GM12878 (cell line): ENCODE data around the gene KLHL10. TPM values are rescaled to one million over a fixed set of nuclear protein-coding genes. Genes with fewer than 3 reads are reported as not detected.

Experiments used
- ATAC-seq: fragments of 200-7000 bp; cut with Tn5 transposase; 3 replicates; pipeline ENCODE4 v1.9.1; 2020; ENCODE audit warnings: mild to moderate bottlenecking, moderate library complexity
- BruUV-seq: library from RNA; stranded (reverse); fragments of 400-500 nt; replicated peaks from 2 replicates; lab custom pipeline; 2021; lab: Mats Ljungman, UMichigan
- CTCF ChIA-PET: fragments of 300-600 bp; sonication (Branson Sonifier 250); formaldehyde crosslinking; extraction: SDS; loops from one replicate; lab custom pipeline; 2021; ENCODE audit warnings: inconsistent platforms; lab: Yijun Ruan, JAX
- POLR2A ChIA-PET: fragments of 350-600 bp; formaldehyde crosslinking; extraction: SDS; loops from one replicate; lab custom pipeline; 2021; ENCODE audit warnings: inconsistent platforms; lab: Charles Lee
- RAD21 ChIA-PET: fragments of 300-600 bp; sonication (Branson Sonifier 250); formaldehyde crosslinking; loops from one replicate; lab custom pipeline; 2023; ENCODE audit warnings: antibody characterized with exemption; ENCODE audit not compliant: unreplicated experiment; lab: Charles Lee
- SMC1A ChIA-PET: fragments of 300-600 bp; sonication (Branson Sonifier 250); formaldehyde crosslinking; loops from one replicate; lab custom pipeline; 2023; ENCODE audit not compliant: unreplicated experiment, uncharacterized antibody; lab: Charles Lee
- DNase-seq: peaks from one replicate; pipeline ENCODE4 v3.0.0-alpha.2; 2011; ENCODE audit warnings: low read depth, low spot score
- FAIRE-seq: peaks from 3 replicates; lab custom pipeline; 2011; peaks lifted over from hg19 to GRCh38; lab: Jason Lieb, UNC
- H2AFZ ChIP-seq: 2 replicates; pipeline ENCODE4 v1.6.0; 2011; ENCODE audit warnings: low read depth, low read length, control low read depth; ENCODE audit not compliant: control insufficient read depth
- H3K27ac ChIP-seq: 2 replicates; pipeline ENCODE4 v1.5.1; 2011; ENCODE audit warnings: control low read depth; ENCODE audit not compliant: control insufficient read depth, insufficient read depth
- H3K27me3 ChIP-seq, 2 experiments: replicated peaks in 1 of 2; 2 replicates each; pipeline versions ENCODE4 v1.6.0 to v1.6.1; 2011; ENCODE audit warnings: low read length in 1 of 2; ENCODE audit not compliant: control insufficient read depth in 2 of 2, insufficient read depth in 2 of 2
- H3K36me3 ChIP-seq, 2 experiments: 2 replicates each; pipeline ENCODE4 v1.5.1; 2011; ENCODE audit warnings: low read length in 1 of 2; ENCODE audit not compliant: control insufficient read depth in 2 of 2, insufficient read depth in 2 of 2
- H3K4me1 ChIP-seq: 2 replicates; pipeline ENCODE4 v1.6.1; 2011; ENCODE audit warnings: mild to moderate bottlenecking, low read length, moderate library complexity, mixed read lengths; ENCODE audit not compliant: control insufficient read depth, insufficient read depth
- H3K4me2 ChIP-seq: 2 replicates; pipeline ENCODE4 v1.6.0; 2011; ENCODE audit warnings: control low read depth; ENCODE audit not compliant: control insufficient read depth, insufficient read depth
- H3K4me3 ChIP-seq: fragments of 200-600 bp; sonication (generic); 2 replicates; pipeline ENCODE4 v1.5.1; 2016
- H3K79me2 ChIP-seq: 2 replicates; pipeline ENCODE4 v1.6.0; 2011; ENCODE audit warnings: low read length; ENCODE audit not compliant: control insufficient read depth, insufficient read depth
- H3K9ac ChIP-seq: 2 replicates; pipeline ENCODE4 v1.8.0; 2011; ENCODE audit warnings: low read length, control low read depth, mixed read lengths; ENCODE audit not compliant: control insufficient read depth, insufficient read depth
- H3K9me3 ChIP-seq: replicated peaks from 3 replicates; pipeline ENCODE4 v1.5.1; 2011; ENCODE audit warnings: mild to moderate bottlenecking, low read length; ENCODE audit not compliant: control insufficient read depth, insufficient read depth
- H4K20me1 ChIP-seq: 2 replicates; pipeline ENCODE4 v1.6.0; 2011; ENCODE audit not compliant: control insufficient read depth, insufficient read depth
- CHD4 ChIP-seq: fragments of 200-600 bp; sonication (generic); IDR thresholded peaks from 2 replicates; pipeline ENCODE4 v1.6.1; 2016; ENCODE audit warnings: mild to moderate bottlenecking
- ESRRA ChIP-seq: IDR thresholded peaks from 2 replicates; pipeline ENCODE4 v1.6.1; 2012; ENCODE audit warnings: mild to moderate bottlenecking, low read length, improper control_type of control experiment
- ETV6 ChIP-seq, 2 experiments: fragments of 450-650 bp in 1 of 2; IDR thresholded peaks in 1 of 2; conservative IDR thresholded peaks in 1 of 2; 2 replicates each; pipeline ENCODE4 v1.6.1; 2014; ENCODE audit warnings: antibody characterized with exemption in 1 of 2, borderline replicate concordance in 1 of 2, low read depth in 1 of 2, mild to moderate bottlenecking in 1 of 2, moderate library complexity in 1 of 2
- GABPA ChIP-seq: IDR thresholded peaks from 2 replicates; pipeline ENCODE4 v1.6.1; 2014; ENCODE audit warnings: antibody characterized with exemption, low read depth, mild to moderate bottlenecking, inconsistent platforms
- HDAC6 ChIP-seq: fragments of 200-600 bp; sonication (generic); IDR thresholded peaks from one replicate; pipeline ENCODE4 v1.8.0; 2017; ENCODE audit warnings: antibody characterized with exemption; ENCODE audit not compliant: unreplicated experiment
- IKZF1 ChIP-seq: fragments of 450-650 bp; conservative IDR thresholded peaks from 2 replicates; pipeline ENCODE4 v1.6.1; 2017; ENCODE audit warnings: antibody characterized with exemption, mild to moderate bottlenecking
- JUNB ChIP-seq: IDR thresholded peaks from 2 replicates; pipeline ENCODE4 v1.6.1; 2016; ENCODE audit warnings: antibody characterized with exemption, mild to moderate bottlenecking
- KLF5 ChIP-seq: fragments of 450-650 bp; IDR thresholded peaks from 2 replicates; pipeline ENCODE4 v1.6.1; 2014; ENCODE audit warnings: mild to moderate bottlenecking; ENCODE audit not compliant: partially characterized antibody
- MEF2A ChIP-seq: IDR thresholded peaks from 2 replicates; pipeline ENCODE4 v1.6.1; 2011; ENCODE audit warnings: low read depth, mild to moderate bottlenecking, low read length, moderate library complexity; ENCODE audit not compliant: insufficient read depth
- MTA3 ChIP-seq: IDR thresholded peaks from 2 replicates; pipeline ENCODE4 v1.6.1; 2012; ENCODE audit warnings: low read length, inconsistent platforms, borderline replicate concordance
- NFXL1 ChIP-seq: fragments of 450-650 bp; IDR thresholded peaks from 2 replicates; pipeline ENCODE4 v1.6.1; 2017; ENCODE audit warnings: antibody characterized with exemption, mild to moderate bottlenecking, borderline replicate concordance
- NFYA ChIP-seq: IDR thresholded peaks from 2 replicates; pipeline ENCODE4 v1.6.1; 2011; ENCODE audit warnings: low read depth, mild to moderate bottlenecking, low read length, improper control_type of control experiment, borderline replicate concordance
- PAX8 ChIP-seq: fragments of 450-650 bp; IDR thresholded peaks from 2 replicates; pipeline ENCODE4 v1.6.1; 2017; ENCODE audit warnings: mild to moderate bottlenecking, moderate library complexity
- POLR2A ChIP-seq: IDR thresholded peaks from 2 replicates; pipeline ENCODE4 v1.6.1; 2011; ENCODE audit warnings: low read depth, mild to moderate bottlenecking, low read length
- ZNF207 ChIP-seq: fragments of 450-650 bp; IDR thresholded peaks from 2 replicates; pipeline ENCODE4 v1.6.1; 2014; ENCODE audit warnings: antibody characterized with exemption, mild to moderate bottlenecking, borderline replicate concordance
- ZNF384 ChIP-seq: IDR thresholded peaks from 2 replicates; pipeline ENCODE4 v1.6.1; 2012; ENCODE audit warnings: low read depth, mild to moderate bottlenecking, low read length, improper control_type of control experiment, borderline replicate concordance
- WGBS: methylation state at CpG from one replicate; pipeline ENCODE4 v1.1.6; 2016; ENCODE audit warnings: low lambda C conversion rate; ENCODE audit not compliant: insufficient replicate concordance, insufficient coverage; ENCODE audit errors: missing lambda C conversion rate; 5-methylcytosine and 5-hydroxymethylcytosine counted together
- in situ Hi-C: fragments of 300-500 bp; cut with MboI; formaldehyde crosslinking; loops from 9 replicates; pipeline ENCODE4 v1.14.3; 2018; ENCODE audit warnings: mixed read lengths
- intact Hi-C: fragments of 100-400 bp; cut with micrococcal nuclease; formaldehyde crosslinking; loops from one replicate; pipeline ENCODE4 v1.14.2; 2022; ENCODE audit not compliant: unreplicated experiment
- polyA plus RNA-seq, 11 experiments: library from polyadenylated mRNA; depleted of rRNA in 4 of 11; unstranded in 6 of 11; stranded (reverse) in 5 of 11; fragments of >200 nt; fragmentation: Nextera tagmentation in 4 of 11; fragmentation: Illumina TruSeq in 1 of 11; extraction: Ambion mirVana in 4 of 11; extraction: Trizol in 1 of 11; gene quantifications; 1 replicate in 1 of 11; 2 replicates in 10 of 11; pipeline versions ENCODE4 v1.2.1 to v1.2.3, GENCODE V29; 2011 to 2016; ENCODE audit warnings: inconsistent platforms in 2 of 11, missing spikeins in 2 of 11, low read depth in 1 of 11
- total RNA-seq, 4 experiments: library from RNA; depleted of rRNA in 3 of 4; stranded (reverse); fragments of >200 nt in 3 of 4; fragmentation: Illumina TruSeq in 1 of 4; extraction: Trizol in 1 of 4; gene quantifications; 2 replicates each; pipeline versions ENCODE4 v1.2.1 to v1.2.3, GENCODE V29; 2013 to 2021
- TF ChIP-seq, protein P1 (sequence below): fragments of 450-650 bp; IDR thresholded peaks from 2 replicates; pipeline ENCODE4 v1.6.1; 2017; ENCODE audit warnings: borderline replicate concordance

The KLHL10 gene
- total and polyA plus RNA-seq, 10 of the 15 experiments (the other 5 are each of a cell fraction or from before 2014, with no cell fraction given) = 0.13 to 0.62 (median 0.20) TPM; not detected in 4

DNA sequence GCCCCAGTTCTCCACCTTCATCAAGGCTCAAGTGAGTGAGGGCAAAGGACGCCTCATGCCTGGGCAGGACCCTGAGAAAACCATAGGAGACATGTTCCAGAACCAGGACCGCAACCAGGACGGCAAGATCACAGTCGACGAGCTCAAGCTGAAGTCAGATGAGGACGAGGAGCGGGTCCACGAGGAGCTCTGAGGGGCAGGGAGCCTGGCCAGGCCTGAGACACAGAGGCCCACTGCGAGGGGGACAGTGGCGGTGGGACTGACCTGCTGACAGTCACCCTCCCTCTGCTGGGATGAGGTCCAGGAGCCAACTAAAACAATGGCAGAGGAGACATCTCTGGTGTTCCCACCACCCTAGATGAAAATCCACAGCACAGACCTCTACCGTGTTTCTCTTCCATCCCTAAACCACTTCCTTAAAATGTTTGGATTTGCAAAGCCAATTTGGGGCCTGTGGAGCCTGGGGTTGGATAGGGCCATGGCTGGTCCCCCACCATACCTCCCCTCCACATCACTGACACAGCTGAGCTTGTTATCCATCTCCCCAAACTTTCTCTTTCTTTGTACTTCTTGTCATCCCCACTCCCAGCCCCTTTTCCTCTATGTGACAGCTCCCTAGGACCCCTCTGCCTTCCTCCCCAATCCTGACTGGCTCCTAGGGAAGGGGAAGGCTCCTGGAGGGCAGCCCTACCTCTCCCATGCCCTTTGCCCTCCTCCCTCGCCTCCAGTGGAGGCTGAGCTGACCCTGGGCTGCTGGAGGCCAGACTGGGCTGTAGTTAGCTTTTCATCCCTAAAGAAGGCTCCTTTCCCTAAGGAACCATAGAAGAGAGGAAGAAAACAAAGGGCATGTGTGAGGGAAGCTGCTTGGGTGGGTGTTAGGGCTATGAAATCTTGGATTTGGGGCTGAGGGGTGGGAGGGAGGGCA lies 15.1 kb upstream of the KLHL10 start:
- in situ Hi-C loops (no loop called here), intact Hi-C loops (no loop called here)
- H3K4me1 ChIP-seq = peaks cover 9% of the 10 kb centered on the region
- 0 out of 2 replicates have a peak, but pooled peaks have one; percentile 34 for TF ChIP-seq POLR2A
- TF ChIP-seq, protein P1, sequence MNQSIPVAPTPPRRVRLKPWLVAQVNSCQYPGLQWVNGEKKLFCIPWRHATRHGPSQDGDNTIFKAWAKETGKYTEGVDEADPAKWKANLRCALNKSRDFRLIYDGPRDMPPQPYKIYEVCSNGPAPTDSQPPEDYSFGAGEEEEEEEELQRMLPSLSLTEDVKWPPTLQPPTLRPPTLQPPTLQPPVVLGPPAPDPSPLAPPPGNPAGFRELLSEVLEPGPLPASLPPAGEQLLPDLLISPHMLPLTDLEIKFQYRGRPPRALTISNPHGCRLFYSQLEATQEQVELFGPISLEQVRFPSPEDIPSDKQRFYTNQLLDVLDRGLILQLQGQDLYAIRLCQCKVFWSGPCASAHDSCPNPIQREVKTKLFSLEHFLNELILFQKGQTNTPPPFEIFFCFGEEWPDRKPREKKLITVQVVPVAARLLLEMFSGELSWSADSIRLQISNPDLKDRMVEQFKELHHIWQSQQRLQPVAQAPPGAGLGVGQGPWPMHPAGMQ = no peak
- no peak for FAIRE-seq
- H3K4me2 ChIP-seq = no peak overlapping the region
- ATAC-seq = no peak
- ChIA-PET SMC1A (no interaction called here), POLR2A (interaction anchor here (0.5 kb wide), 1 partner anchor 28 kb away, joined by 4 read pairs; no protein-coding TSS in a partner anchor), RAD21 (no interaction called here), CTCF (no interaction called here)
- no peaks in the 10 kb centered on the region for H3K9me3 ChIP-seq
- 73% methylated on average over 12 of the region's 12 CpGs for WGBS
- no peak overlapping the region for H2AFZ ChIP-seq
- no peak overlapping the region for H3K9ac ChIP-seq
- no peak overlapping the region for H3K27ac ChIP-seq
- BruUV-seq = no TSS peak
- H3K79me2 ChIP-seq = no peaks in the 10 kb centered on the region
- DNase-seq = no peak
- H3K36me3 ChIP-seq = peaks cover 0 to 3% of the 10 kb centered on the region in 2 experiments; a peak in 1 of 4 replicates
- H3K4me3 ChIP-seq = no peak overlapping the region
- no peaks in the 10 kb centered on the region for H4K20me1 ChIP-seq
- no peaks in the 10 kb centered on the region for H3K27me3 ChIP-seq

DNA sequence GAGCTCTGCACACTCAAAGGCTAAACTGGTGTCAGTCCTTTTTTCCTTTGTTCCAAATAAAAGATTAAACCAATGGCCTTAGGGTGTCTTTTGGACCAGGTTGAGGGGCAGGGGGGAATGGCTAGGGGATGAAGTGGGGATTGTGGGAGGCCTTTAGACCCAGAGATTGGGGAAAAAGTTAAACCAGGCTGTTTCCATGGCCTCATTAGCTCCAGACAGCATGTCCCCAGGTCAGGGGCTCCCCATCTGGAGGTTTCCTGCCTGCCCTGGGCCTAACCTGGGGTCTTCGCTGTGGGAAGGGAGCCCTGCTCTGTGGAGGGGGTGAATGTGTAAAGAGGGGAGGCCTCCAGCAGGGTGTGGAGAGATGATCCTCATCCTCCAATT lies 14.5 kb upstream of the KLHL10 start:
- no peak for DNase-seq
- intact Hi-C loops (no loop called here), in situ Hi-C loops (no loop called here)
- ChIA-PET RAD21 (no interaction called here), POLR2A (no interaction called here), CTCF (no interaction called here), SMC1A (no interaction called here)
- no peaks in the 10 kb centered on the region for H3K79me2 ChIP-seq
- H3K27ac ChIP-seq = no peak overlapping the region
- H3K27me3 ChIP-seq = no peaks in the 10 kb centered on the region
- H3K4me2 ChIP-seq = no peak overlapping the region
- no peak for ATAC-seq
- H3K4me3 ChIP-seq = no peak overlapping the region
- BruUV-seq = no TSS peak
- H3K9me3 ChIP-seq = no peaks in the 10 kb centered on the region
- WGBS = 100% methylated on average over 1 of the region's 1 CpG
- no peak for FAIRE-seq
- H4K20me1 ChIP-seq = no peaks in the 10 kb centered on the region
- peaks cover 0 to 3% of the 10 kb centered on the region in 2 experiments; a peak in 1 of 4 replicates for H3K36me3 ChIP-seq
- peaks cover 9% of the 10 kb centered on the region for H3K4me1 ChIP-seq
- H2AFZ ChIP-seq = no peak overlapping the region
- no peak overlapping the region for H3K9ac ChIP-seq
- TF ChIP-seq HDAC6 = no peak
- TF ChIP-seq NFYA = no peak
- TF ChIP-seq PAX8 = no peak
- no peak for TF ChIP-seq MEF2A
- TF ChIP-seq ETV6 (conservative IDR thresholded peaks at IDR 0.05 in 1 of 2, IDR thresholded peaks at IDR 0.05 in 1 of 2; ENCODE audit: borderline replicate concordance in 1 of 2, low read depth in 1 of 2) = no peak
- no peak for TF ChIP-seq ZNF207
- no peak for TF ChIP-seq JUNB
- TF ChIP-seq MTA3 = no peak
- TF ChIP-seq ESRRA = no peak
- TF ChIP-seq KLF5 = no peak
- no peak for TF ChIP-seq GABPA
- no peak for TF ChIP-seq NFXL1
- no peak for TF ChIP-seq CHD4
- no peak for TF ChIP-seq ZNF384
- TF ChIP-seq IKZF1 = no peak
